ENCODE results near the gene ILDR1. TPM values are rescaled to one million over a fixed set of nuclear protein-coding genes. Genes with fewer than 3 reads are reported as not detected.

The ILDR1 gene
- total and polyA plus RNA-seq, 9 donors = 0.48 to 3.0 (median 0.80) TPM; not detected in 3

- Histone ChIP-seq H3K27ac (no peak overlapping the region), H3K36me3 (no peaks in the 10 kb centered on the region), H3K9me3 (no peaks in the 10 kb centered on the region), H3K4me3 (no peak overlapping the region), H3K4me1 (ENCODE audit: insufficient read depth) (no peaks in the 10 kb centered on the region), H3K27me3 (no peaks in the 10 kb centered on the region)
- 81 to 84% (median 83%) methylated on average over 2 of the region's 2 CpGs for WGBS, 3 donors
- DNase-seq = no peak
- intact Hi-C loops (cut with DNase I) = no loop called here
- TF ChIP-seq CTCF (IDR thresholded peaks at IDR 0.05) (no peak), POLR2A (IDR thresholded peaks at IDR 0.05) (no peak), EP300 (IDR thresholded peaks at IDR 0.05) (no peak)
Observed at GRCh38 chr3:121981473-121981872, 40.6 kb downstream of the ILDR1 start.

GRCh38 chr3:121980450-121980796 is 41.6 kb downstream of the ILDR1 start:
- H3K4me3 ChIP-seq = no peak overlapping the region
- 22 to 50% (median 24%) methylated on average over 5 of the region's 5 CpGs for WGBS, 3 donors
- H3K27ac ChIP-seq = no peak overlapping the region
- H3K27me3 ChIP-seq = no peaks in the 10 kb centered on the region
- H3K9me3 ChIP-seq = no peaks in the 10 kb centered on the region
- no peaks in the 10 kb centered on the region for H3K36me3 ChIP-seq
- no peaks in the 10 kb centered on the region for H3K4me1 ChIP-seq (ENCODE audit: insufficient read depth)
- DNase-seq = no peak
- intact Hi-C loops (cut with DNase I) = no loop called here
- no peak for TF ChIP-seq EP300 (IDR thresholded peaks at IDR 0.05)

GRCh38 chr3:121979734-121980449 is 42.2 kb downstream of the ILDR1 start:
- Histone ChIP-seq H3K27me3 (no peaks in the 10 kb centered on the region), H3K4me3 (no peak overlapping the region), H3K4me1 (ENCODE audit: insufficient read depth) (no peaks in the 10 kb centered on the region), H3K27ac (no peak overlapping the region), H3K36me3 (no peaks in the 10 kb centered on the region), H3K9me3 (no peaks in the 10 kb centered on the region)
- intact Hi-C loops (cut with DNase I) = no loop called here
- TF ChIP-seq CTCF (IDR thresholded peaks at IDR 0.05) (no peak), POLR2A (IDR thresholded peaks at IDR 0.05) (no peak), EP300 (IDR thresholded peaks at IDR 0.05) (no peak)
- no peak for DNase-seq

- TF ChIP-seq POLR2A (IDR thresholded peaks at IDR 0.05) = no peak
- TF ChIP-seq CTCF (IDR thresholded peaks at IDR 0.05) = no peak
- TF ChIP-seq EP300 (IDR thresholded peaks at IDR 0.05) = no peak
- Histone ChIP-seq H3K4me3 (no peak overlapping the region), H3K4me1 (ENCODE audit: insufficient read depth) (no peaks in the 10 kb centered on the region), H3K9me3 (no peaks in the 10 kb centered on the region), H3K27me3 (no peaks in the 10 kb centered on the region), H3K27ac (no peak overlapping the region), H3K36me3 (no peaks in the 10 kb centered on the region)
- no peak for DNase-seq
- intact Hi-C loops (cut with DNase I) = no loop called here
- 72 to 78% (median 73%) methylated on average over 2 of the region's 2 CpGs for WGBS, 3 donors
Observed at GRCh38 chr3:121979246-121979645, 42.8 kb downstream of the ILDR1 start.

- Histone ChIP-seq H3K4me3 (no peak overlapping the region), H3K4me1 (ENCODE audit: insufficient read depth) (no peaks in the 10 kb centered on the region), H3K27ac (no peak overlapping the region), H3K36me3 (no peaks in the 10 kb centered on the region), H3K27me3 (no peaks in the 10 kb centered on the region), H3K9me3 (no peaks in the 10 kb centered on the region)
- intact Hi-C loops (cut with DNase I) = no loop called here
- no peak for DNase-seq
- WGBS, 3 donors = 75 to 80% (median 78%) methylated on average over 1 of the region's 1 CpG
- TF ChIP-seq POLR2A (IDR thresholded peaks at IDR 0.05) (no peak), EP300 (IDR thresholded peaks at IDR 0.05) (no peak), CTCF (IDR thresholded peaks at IDR 0.05) (no peak)
Observed at GRCh38 chr3:121976727-121977126, 45.3 kb downstream of the ILDR1 start.
